Right cardiac atrium (tissue), 5 donors: ENCODE results near the gene CSNK1G1. TPM values are rescaled to one million over a fixed set of nuclear protein-coding genes. Genes with fewer than 3 reads are reported as not detected.
A peak's percentile ranks its signal among the peaks of the same experiment; 100 is the strongest.
"Not testable (repeated sequence)": the region's sequence is repeated elsewhere in the genome, so short reads cannot be mapped to it uniquely, and the experiment has no call there.

ENCODE experiments used
- ATAC-seq, 2 donors: fragments of 200-7000 bp; cut with Tn5 transposase; one replicate each; pipeline versions ENCODE4 v1.8.0 to v1.9.1; 2020; ENCODE audit warnings: moderate library complexity in 2 of 2, mild to moderate bottlenecking in 1 of 2
- DNase-seq, 3 donors: peaks; one replicate each; pipeline ENCODE4 v3.0.0-alpha.2; 2020
- H3K27ac ChIP-seq: one replicate; pipeline ENCODE4 v1.5.1; 2013; ENCODE audit warnings: mild to moderate bottlenecking, low read length, control low read depth, moderate library complexity
- H3K27me3 ChIP-seq: one replicate; pipeline ENCODE4 v1.6.1; 2013; ENCODE audit not compliant: control insufficient read depth, insufficient read depth
- H3K4me1 ChIP-seq: one replicate; pipeline ENCODE4 v1.6.1; 2013; ENCODE audit warnings: low read length; ENCODE audit not compliant: control insufficient read depth, insufficient read depth
- H3K4me3 ChIP-seq: one replicate; pipeline ENCODE4 v1.5.1; 2013; ENCODE audit warnings: low read length, control low read depth
- H3K9me3 ChIP-seq: one replicate; pipeline ENCODE4 v1.6.1; 2013; ENCODE audit warnings: low read length; ENCODE audit not compliant: control insufficient read depth
- WGBS: extraction: QIAGEN DNeasy Blood & Tissue Kit; methylation state at CpG from one replicate; pipeline ENCODE4 v1.1.7; 2013; 5-methylcytosine and 5-hydroxymethylcytosine counted together
- intact Hi-C, 4 donors: fragments of 100-400 bp; cut with DNase I; formaldehyde crosslinking; loops; one replicate each; pipeline versions ENCODE4 v1.11.0 to v1.14.0; 2022 to 2023
- polyA plus RNA-seq: library from polyadenylated mRNA; stranded (reverse); fragments of 200-250 nt; gene quantifications from one replicate; pipeline ENCODE4 v1.2.3, GENCODE V29; 2013
- total RNA-seq, 4 donors: library from RNA; stranded (reverse); fragmentation: NEBNext Ultra II Directional; extraction: Animal tissue kit (Norgen Biotek cat#: 25700); gene quantifications; one replicate each; pipeline ENCODE4 v1.2.1, GENCODE V29; 2021
- donor health status: healthy with polysubstance abuse.
- donor health status: DM: no; HTN: yes; CAD: no.
- donor health status: DM: no; HTN: no; CAD: no.
- donor health status: DM: no; HTN: yes; CAD: no; lungs with severe emphysema.
- donor health status: DM: yes; HTN: yes; CAD: no.

Gene CSNK1G1
- total and polyA plus RNA-seq, 5 donors, result 2.3 to 11.5 (median 7.7) TPM

DNA sequence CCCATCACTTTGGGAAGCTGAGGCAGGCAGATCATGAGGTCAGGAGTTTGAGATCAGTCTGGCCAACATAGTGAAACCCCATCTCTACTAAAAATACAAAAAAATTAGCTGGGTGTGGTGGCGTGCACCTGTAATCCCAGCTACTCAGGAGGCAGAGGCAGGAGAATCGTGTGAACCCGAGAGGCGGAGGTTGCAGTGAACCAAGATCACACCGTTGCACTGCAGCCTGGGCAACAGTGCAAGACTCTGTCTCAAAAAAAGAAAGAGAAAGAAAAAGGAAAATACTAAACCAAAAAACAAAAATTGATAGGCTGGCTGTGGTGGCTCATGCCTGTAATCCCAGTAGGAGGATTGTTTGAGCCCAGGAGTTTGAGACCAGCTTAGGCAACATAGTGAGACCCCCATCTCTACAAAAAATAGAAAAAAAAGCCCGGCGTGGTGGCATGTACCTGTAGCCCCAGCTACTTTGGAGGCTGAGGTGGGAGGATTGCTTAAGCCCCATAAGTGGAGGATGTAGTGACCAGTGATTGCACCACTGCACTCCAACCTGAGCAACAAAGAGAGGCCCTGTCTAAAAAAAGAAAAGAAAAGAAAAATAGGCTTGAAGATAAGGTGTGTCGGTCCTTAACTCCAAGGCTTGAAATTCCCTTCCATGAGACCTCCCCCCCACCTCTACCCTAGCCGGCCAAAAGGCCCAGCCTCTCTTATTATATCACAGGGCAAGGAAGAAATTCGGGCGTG, 24.3 kb upstream of the CSNK1G1 start:
- H3K27me3 ChIP-seq, intact Hi-C loops, H3K27ac ChIP-seq, H3K4me1 ChIP-seq, H3K4me3 ChIP-seq, ATAC-seq, DNase-seq, H3K9me3 ChIP-seq: not testable (repeated sequence)
- WGBS, result 60% methylated on average over 11 of the region's 11 CpGs

DNA sequence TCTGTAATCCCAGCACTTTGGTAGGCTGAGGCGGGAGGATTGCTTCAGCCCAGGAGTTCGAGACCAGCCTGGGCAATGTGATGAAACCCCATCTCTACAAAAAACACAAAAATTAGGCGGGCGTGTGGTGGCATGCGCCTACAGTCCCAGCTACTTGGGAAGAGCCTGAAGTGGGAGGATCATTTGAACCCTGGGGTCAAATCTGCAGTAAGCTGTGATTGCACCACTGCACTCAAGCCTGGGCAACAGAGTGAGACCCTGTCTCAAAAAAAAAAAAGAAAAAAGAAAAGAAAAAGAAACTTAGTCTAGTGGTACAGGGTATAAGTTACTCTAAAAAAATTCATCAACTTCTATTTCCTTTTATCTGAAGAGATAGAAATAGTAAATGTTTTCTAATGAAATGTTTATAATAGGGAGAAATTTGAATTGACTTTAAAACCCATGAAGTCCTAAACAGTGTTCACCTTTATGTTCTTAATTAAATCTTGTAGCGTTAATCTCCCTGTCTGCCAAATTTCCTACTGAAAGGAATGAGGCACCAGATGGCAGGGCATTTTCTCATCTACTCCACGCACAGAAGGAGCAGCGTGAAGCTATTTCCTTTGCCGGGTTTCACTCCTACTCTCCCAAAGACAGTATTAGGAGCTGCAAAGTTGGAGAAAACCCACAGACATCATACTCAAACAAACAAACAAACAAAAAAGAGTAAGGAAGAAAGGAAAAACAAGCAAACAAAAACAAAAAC, 23.4 kb upstream of the CSNK1G1 start:
- WGBS, result 68% methylated on average over 9 of the region's 9 CpGs
- Histone ChIP-seq H3K4me3 (no peak overlapping the region), H3K9me3 (no peaks in the 10 kb centered on the region), H3K27me3 (no peaks in the 10 kb centered on the region), H3K4me1 (no peaks in the 10 kb centered on the region), H3K27ac (no peak overlapping the region)
- DNase-seq, result no peak
- no peak for ATAC-seq
- intact Hi-C loops, result no loop called here

DNA sequence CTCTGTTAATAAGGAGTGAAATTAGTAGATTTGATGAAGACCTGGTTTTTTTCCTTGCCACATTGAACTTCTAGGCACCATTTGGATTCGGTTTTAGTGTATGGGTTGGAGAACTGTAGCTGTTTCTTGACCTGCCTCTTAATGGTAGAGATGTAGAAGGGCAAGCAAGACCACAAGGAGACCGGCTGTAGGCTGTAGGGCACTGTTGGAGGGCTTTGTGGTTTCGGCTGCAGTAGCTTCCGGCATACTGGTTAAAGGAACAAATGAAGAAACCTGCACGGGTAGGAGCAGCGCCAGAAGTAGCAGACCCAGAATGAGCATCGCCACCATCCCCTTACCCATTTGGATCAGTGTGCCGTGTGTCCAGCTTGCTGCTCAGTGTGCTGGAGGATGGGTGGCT, 17.4 kb upstream of the CSNK1G1 start:
- Histone ChIP-seq H3K9me3 (no peaks in the 10 kb centered on the region), H3K27ac (no peak overlapping the region), H3K4me3 (no peak overlapping the region), H3K27me3 (no peaks in the 10 kb centered on the region), H3K4me1 (no peaks in the 10 kb centered on the region)
- intact Hi-C loops, result no loop called here
- WGBS, result 88% methylated on average over 8 of the region's 8 CpGs
- DNase-seq (no peak), ATAC-seq (no peak)

DNA sequence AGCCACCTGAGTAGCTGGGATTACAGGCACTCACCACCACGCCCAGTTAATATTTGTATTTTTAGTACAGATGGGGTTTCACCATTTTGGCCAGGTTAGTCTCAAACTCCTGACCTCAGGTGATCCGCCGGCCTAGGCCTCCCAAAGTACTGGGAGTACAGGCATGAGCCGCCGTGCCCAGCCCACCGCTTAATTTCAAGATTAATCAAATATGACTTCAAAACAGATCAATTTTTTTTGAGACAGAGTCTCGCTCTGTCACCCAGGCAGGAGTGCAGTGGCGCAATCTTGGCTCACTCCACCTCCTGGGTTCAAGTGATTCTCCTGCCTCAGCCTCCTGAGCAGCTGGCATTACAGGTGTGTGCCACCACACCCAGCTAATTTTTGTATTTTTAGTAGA, 15.4 kb upstream of the CSNK1G1 start:
- H3K4me1 ChIP-seq, intact Hi-C loops, H3K27ac ChIP-seq, H3K9me3 ChIP-seq, H3K27me3 ChIP-seq, ATAC-seq, DNase-seq, H3K4me3 ChIP-seq: not testable (repeated sequence)
- WGBS, result 98% methylated on average over 8 of the region's 8 CpGs

DNA sequence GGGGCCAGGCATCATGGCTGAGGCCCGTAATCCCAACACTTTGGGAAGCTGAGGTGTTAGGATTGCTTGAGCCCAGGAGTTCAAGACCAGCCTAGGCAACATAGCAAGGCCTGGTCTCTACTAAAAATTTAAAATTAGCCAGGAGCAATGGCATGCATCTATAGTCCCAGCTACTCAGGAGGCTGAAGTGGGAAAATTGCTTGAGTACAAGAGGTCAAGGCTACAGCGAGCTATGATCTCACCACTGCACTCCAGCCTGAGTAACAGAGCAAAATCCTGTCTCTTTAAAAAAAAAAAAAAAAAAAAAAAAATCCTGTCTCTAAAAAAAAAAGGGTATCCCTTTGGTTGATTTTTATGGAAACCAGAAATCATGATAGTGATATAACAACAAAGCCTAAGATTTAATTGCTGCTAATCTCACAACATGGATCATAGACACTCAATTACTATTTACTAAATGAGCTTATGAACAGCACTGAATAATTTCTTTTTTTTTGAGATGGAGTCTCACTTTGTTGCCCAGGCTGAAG, 13.2 kb upstream of the CSNK1G1 start:
- Histone ChIP-seq H3K4me1 (no peaks in the 10 kb centered on the region), H3K27me3 (no peaks in the 10 kb centered on the region), H3K4me3 (no peak overlapping the region), H3K9me3 (no peaks in the 10 kb centered on the region), H3K27ac (no peak overlapping the region)
- intact Hi-C loops, result no loop called here
- ATAC-seq (no peak), DNase-seq (no peak)
- 80% methylated on average over 2 of the region's 2 CpGs for WGBS

DNA sequence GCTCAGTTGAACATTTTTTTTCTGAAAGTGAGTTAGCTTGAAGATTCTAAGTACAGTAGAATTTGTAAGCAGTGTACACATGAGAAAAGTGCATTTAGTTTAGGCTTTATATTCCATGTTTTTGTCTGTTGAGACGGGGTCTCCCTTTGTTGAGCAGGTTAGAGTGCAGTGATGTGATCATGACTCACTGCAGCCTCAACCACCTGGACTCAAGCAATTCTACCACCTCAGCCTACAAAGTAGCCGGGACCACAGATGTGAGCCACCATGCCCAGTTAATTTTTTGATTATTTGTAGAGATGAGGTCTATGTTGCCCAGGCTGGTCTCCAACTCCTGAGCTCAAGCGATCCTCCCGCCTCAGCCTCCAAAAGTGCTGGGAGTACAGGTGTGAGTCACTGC, 5.3 kb upstream of the CSNK1G1 start:
- Histone ChIP-seq H3K4me1 (no peaks in the 10 kb centered on the region), H3K9me3 (no peaks in the 10 kb centered on the region), H3K27me3 (no peaks in the 10 kb centered on the region), H3K27ac (no peak overlapping the region), H3K4me3 (no peak overlapping the region)
- no peak for DNase-seq
- 97% methylated on average over 4 of the region's 4 CpGs for WGBS
- ATAC-seq, result no peak
- intact Hi-C loops, result no loop called here

DNA sequence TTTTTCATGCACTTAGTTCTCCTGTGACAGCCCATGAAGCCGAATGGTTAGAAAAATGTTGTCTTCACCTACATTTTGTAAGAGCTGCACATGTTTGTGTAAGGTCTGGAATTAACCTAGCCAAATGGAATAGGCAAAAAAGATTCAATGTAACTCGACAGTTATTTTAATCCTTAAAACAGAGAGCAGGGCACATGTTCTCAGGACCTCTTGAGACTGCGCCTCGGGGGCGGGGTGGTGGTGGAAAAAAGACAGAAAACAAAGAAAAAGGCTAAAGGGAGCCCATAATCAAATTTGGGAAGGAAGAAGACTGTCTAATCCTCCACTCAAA, 702 bp upstream of the CSNK1G1 start:
- 47% methylated on average over 5 of the region's 5 CpGs for WGBS
- Histone ChIP-seq H3K4me1 (no peaks in the 10 kb centered on the region), H3K27me3 (no peaks in the 10 kb centered on the region), H3K4me3 (peak overlapping the region; percentile 96), H3K9me3 (no peaks in the 10 kb centered on the region), H3K27ac (no peak overlapping the region)
- peak in 1 of 3 donors; percentile 45 for DNase-seq
- intact Hi-C loops, result no loop called here
- ATAC-seq, result no peak

DNA sequence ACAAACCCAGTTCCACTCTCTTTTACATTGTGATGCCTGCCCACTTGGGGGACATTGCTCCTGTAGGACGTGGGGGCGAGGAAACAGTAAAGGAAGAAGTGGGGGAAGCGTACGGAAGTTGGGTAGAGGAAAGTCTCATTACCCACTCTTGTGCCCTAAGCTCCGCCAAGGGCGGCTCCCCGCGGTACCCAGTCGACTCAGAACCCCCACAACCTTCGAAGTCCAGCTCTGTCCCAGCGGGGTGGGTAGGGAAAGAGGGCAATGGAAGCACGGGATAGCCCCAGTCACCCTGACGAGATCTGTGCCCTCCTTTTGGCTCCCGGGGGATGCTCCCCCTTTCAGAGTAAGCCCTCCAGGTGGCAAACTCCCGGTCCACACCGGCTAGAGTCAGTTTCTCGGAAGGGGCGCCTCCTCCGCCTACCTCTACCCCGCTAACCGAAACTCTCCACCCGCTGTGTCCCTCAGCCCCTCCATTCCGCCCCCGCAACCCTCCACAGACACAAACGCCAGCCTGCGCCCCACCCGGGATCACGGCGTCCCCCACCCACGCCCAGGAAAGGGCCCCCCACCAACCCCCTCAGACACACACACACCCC, 527 bp downstream of the CSNK1G1 start:
- DNase-seq, result peak in 2 of 3 donors; percentile 28 to 52
- WGBS, result under 1% methylated on average over 30 of the region's 30 CpGs
- Histone ChIP-seq H3K4me3 (peak overlapping the region; percentile 96), H3K27me3 (no peaks in the 10 kb centered on the region), H3K27ac (peak overlapping the region; percentile 70), H3K4me1 (no peaks in the 10 kb centered on the region), H3K9me3 (no peaks in the 10 kb centered on the region)
- ATAC-seq, result peak; percentile 23 to 52
- intact Hi-C loops, result no loop called here

DNA sequence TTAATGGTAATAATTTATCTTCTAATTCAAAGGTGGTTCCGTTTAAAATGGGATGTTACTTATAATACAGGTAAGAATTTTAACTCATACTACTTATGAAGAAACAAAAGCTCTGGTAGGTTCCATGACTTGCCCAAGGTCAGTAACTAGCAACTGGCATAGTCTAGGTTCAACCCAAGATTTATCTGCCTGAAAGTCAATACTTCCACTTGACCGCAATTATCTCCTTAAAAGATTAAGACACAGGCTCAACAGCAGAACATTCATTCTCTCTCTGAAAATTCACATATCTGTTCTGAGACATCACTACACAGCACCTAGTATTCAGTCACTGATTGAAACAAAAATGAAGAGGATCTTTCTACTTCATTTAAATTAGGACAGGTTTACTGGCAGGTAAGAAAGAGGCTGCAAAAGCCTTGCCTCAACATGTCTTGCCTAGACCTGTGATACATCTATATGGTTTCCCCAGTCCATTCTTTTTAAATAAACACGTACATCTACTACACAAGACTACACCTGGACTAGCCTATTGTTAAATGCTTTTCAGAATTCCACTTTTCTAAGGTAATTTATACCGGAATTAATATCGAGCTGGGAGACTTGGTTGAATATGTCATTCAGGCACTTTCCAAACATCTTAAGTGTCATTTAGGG, 1.2 kb downstream of the CSNK1G1 start:
- DNase-seq (no peak), ATAC-seq (no peak)
- intact Hi-C loops, result no loop called here

DNA sequence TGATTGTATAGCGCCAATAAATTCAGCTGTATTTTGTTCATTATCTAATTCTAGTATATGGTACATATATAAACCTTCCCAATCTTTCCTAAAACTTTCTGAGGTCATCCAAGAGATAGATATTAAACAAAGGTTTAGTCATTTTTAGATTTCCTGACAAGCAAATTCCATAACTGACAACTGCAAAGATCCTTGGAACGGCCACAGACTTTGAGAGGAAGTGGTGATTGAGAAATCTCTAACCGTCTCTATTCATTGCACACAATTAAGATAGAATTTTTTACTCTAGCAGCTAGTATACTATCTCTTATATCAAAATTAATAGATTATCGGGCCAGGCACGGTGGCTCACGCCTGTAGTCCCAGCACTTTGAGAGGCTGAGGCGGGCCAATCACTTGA, 4.7 kb downstream of the CSNK1G1 start:
- no peaks in the 10 kb centered on the region for H3K27me3 ChIP-seq
- H3K4me1 ChIP-seq, result peaks cover 1% of the 10 kb centered on the region
- no peaks in the 10 kb centered on the region for H3K9me3 ChIP-seq
- H3K27ac ChIP-seq, result no peak overlapping the region
- DNase-seq (no peak), ATAC-seq (no peak)
- intact Hi-C loops, result no loop called here
- 59% methylated on average over 7 of the region's 7 CpGs for WGBS
- no peak overlapping the region for H3K4me3 ChIP-seq

More for the DNA sequence above, 1.2 kb downstream of the CSNK1G1 start:
- Histone ChIP-seq H3K4me1 (no peaks in the 10 kb centered on the region), H3K9me3 (no peaks in the 10 kb centered on the region), H3K4me3 (peak overlapping the region; percentile 96), H3K27me3 (no peaks in the 10 kb centered on the region), H3K27ac (peak overlapping the region; percentile 7)
- WGBS, result 34% methylated on average over 5 of the region's 5 CpGs

DNA sequence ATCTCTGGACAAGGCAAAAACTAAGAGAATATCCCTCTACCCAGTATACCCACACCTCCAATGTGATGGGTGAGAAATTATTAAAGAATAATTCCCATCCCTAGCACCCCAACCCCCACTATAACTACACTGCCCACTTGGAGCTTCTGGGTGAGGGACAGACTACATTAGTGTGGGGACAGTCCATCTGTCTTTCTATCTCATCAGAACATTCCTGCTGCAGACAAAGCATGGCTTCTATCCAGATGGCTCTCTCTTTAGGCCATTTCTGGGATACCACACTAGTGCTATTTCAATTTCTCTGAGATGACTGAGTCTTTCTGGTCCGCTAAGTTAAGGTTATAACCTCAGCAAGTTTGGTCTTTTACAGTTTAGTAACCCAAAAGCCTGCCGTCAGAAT, 6.6 kb downstream of the CSNK1G1 start:
- WGBS, result 90% methylated on average over 2 of the region's 2 CpGs
- Histone ChIP-seq H3K4me3 (no peak overlapping the region), H3K4me1 (peaks cover 1% of the 10 kb centered on the region), H3K27me3 (no peaks in the 10 kb centered on the region), H3K9me3 (no peaks in the 10 kb centered on the region), H3K27ac (no peak overlapping the region)
- DNase-seq (no peak), ATAC-seq (peak; percentile 31 to 72)
- intact Hi-C loops, result no loop called here
